Right kidney (tissue), 1 donor: ENCODE data around the gene PSEN1.
A peak's percentile ranks its signal among the peaks of the same experiment; 100 is the strongest.

Experiments used
- DNase-seq: peaks from one replicate; pipeline ENCODE4 v3.0.0-alpha.2; 2016

Gene PSEN1

GRCh38 chr14:73253721-73254120 lies 117.4 kb downstream of the PSEN1 start:
- no peak for DNase-seq

- no peak for DNase-seq
Measured at GRCh38 chr14:73254247-73255004, 118.1 kb downstream of the PSEN1 start.

- no peak for DNase-seq
Measured at GRCh38 chr14:73255005-73255400, 118.7 kb downstream of the PSEN1 start.

- no peak for DNase-seq
Measured at GRCh38 chr14:73255693-73256225, 119.5 kb downstream of the PSEN1 start.

- DNase-seq, result no peak
Measured at GRCh38 chr14:73258076-73258475, 121.8 kb downstream of the PSEN1 start.

- DNase-seq, result no peak
Measured at GRCh38 chr14:73258845-73259611, 122.7 kb downstream of the PSEN1 start.

DNA sequence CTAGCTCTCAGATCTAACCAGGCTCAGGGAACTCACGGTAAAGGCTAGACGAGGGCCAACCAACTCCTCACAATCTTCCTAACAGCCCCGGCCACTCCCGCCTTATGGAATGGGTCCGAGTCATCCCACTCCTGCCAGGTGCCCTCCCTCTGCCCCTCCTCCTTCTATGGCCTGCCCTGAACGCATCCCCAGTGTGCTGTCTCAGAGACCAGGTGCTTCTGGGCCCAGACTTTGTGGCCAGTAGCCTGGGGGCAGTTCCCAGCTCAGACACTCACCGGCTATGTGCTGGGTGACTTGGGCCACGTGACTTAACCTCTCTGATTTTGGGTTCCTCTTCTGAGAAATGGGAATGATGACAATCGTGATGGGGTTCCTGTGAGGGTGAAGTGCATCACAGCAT lies 123.5 kb downstream of the PSEN1 start:
- no peak for DNase-seq

DNA sequence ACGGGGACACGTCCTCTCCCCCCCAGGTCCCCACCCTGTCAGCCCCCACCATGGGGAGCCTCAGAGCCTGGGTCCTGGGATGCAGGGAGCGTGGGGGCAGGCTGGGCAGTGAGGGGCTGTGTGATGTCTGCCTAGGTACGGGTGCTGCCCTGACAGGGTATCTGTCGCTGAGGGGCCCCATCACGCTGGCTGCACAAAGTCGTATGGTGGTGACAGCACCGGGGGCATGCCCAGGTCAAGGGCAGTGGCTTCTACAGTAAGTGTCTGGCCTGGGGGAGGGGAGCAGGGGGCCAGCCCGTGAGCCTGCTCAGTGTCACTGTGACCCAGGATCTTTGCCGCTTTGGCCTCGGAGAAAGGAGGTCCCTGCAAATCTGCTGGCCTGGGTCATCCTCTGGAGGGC lies 124.3 kb downstream of the PSEN1 start:
- no peak for DNase-seq

GRCh38 chr14:73261075-73261474 lies 124.8 kb downstream of the PSEN1 start:
- DNase-seq, result no peak

DNA sequence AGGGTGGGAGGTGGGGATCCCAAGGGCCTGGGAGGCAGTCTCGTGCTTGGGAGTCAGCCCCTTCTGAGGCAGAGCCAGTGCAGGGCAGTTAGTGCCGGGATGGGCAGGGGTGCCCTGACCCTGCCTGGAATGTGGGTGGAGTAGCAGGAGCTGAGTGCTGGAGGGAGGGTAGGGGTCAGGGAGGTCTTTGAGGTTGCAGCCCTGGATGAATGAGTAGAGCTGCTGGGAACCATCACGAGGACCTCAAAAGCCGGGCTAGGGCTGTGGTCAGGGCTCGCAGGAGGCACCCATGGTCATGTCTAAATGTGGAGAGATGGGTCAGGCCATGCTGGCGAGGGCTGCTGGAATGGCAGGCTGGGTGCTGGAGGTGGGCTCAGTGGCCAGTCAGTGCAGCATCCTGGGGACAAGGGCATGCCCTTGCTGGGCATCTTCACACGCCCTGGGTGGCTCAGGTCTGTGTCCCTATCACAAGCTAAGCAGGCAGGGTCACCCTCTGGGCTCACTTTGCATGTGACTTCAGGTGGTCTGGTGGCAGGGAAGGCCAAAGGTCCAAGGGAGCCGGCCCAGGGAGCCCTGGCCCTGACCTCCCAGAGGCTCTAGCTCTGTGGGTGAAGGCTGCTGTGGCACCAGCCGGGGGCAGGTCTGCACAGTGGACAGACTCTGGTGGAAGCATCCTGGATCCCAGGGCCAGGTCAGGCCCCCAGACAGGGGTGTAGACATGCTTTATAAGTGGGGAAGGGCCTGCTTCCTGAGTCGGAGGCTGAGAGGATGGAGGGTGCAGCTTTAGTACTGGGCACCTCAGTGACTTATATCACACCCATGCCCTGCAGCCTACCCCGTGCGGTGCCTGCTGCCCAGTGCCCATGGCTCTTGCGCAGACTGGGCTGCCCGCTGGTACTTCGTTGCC lies 125.5 kb downstream of the PSEN1 start:
- no peak for DNase-seq

DNA sequence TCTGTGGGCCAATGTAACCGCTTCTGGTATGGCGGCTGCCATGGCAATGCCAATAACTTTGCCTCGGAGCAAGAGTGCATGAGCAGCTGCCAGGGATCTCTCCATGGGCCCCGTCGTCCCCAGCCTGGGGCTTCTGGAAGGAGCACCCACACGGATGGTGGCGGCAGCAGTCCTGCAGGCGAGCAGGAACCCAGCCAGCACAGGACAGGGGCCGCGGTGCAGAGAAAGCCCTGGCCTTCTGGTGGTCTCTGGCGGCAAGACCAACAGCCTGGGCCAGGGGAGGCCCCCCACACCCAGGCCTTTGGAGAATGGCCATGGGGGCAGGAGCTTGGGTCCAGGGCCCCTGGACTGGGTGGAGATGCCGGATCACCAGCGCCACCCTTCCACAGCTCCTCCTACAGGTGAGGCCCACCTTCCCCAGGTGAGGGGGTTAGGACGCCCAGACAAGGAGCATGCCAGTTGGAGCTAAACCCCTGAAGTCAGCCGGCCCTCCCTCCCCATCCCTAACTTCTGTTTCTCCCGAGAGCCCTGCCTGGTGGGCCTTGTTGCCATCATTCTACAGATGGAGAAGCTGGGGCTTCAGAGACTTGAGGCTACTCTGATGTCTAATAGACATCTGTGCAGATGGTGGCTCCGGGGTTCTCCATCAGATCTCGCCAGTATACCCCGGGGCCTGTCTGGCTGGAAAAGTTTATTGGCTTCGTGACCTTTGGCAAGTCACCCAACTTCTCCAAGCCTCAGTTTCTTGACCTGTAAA lies 126.3 kb downstream of the PSEN1 start:
- DNase-seq, result no peak

DNA sequence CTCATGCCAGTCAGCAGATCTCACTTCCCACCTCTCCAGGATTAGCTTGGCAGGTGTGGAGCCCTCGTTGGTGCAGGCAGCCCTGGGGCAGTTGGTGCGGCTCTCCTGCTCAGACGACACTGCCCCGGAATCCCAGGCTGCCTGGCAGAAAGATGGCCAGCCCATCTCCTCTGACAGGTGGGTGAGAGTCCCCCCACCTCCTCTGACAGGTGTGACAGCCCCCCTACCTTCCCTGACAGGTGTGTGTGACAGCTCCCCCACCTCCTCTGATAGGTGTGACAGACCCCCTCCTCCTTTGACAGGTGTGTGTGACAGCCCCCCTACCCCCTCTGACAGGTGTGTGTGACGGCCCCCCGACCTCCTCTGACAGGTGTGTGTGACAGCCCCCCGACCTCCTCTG lies 127.3 kb downstream of the PSEN1 start:
- no peak for DNase-seq

- DNase-seq, result no peak
Measured at GRCh38 chr14:73264080-73264884, 128.0 kb downstream of the PSEN1 start.

DNA sequence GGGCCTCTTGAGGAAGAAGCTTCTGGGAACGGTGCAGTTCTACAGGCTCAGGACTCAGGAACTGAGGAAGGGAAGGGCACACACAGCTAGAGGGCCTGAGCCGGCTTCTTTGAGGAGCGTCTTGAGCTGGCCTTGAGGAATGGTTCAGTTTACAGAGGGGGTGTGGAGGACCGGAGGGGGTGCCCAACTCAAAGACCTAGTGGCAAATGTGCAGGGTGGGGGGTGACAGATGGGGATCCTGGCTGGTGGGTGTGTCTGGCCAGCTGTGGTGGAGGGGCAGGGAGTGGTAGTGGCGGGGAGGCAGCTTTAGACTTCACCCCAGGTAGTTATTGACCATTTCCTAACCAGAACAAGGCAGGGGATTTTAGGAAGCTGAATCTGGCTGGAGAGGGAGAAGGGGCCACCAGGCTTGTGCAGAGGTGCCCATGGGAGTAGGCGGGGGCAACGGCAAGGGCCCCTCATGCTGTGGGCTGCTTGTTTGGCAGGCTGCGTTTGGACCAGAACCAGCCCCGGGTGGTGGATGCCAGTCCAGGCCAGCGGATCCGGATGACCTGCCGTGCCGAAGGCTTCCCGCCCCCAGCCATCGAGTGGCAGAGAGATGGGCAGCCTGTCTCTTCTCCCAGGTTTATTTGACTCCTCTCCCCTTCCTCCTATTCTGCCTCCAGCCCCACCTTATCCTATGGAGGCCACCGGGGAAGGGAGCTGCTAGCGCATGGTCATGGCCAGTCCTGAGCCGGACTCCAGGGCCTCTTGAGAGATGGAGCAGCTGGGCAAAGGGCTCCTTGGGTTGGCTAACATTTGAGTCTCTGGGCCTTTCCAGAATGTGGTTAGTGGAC lies 128.8 kb downstream of the PSEN1 start:
- DNase-seq, result no peak

DNA sequence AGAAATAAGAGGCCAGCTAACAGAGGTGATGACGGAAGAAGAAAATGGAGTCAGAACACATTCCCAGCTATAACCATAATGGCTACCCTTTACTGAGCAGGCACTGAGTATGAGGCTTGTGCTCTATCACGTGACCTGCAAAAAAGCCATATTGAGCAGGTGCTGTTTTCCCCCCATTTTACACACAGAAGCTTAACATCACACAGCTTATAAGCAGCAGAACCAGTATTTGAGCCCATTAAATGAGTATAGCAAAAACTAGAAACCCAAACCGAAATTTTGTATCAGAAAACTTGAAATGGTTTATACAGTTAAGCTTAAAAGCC lies 129.4 kb downstream of the PSEN1 start:
- no peak for DNase-seq

- DNase-seq, result no peak
Measured at GRCh38 chr14:73266317-73266716, 130.0 kb downstream of the PSEN1 start.

- no peak for DNase-seq
Measured at GRCh38 chr14:73267474-73267873, 131.2 kb downstream of the PSEN1 start.

DNA sequence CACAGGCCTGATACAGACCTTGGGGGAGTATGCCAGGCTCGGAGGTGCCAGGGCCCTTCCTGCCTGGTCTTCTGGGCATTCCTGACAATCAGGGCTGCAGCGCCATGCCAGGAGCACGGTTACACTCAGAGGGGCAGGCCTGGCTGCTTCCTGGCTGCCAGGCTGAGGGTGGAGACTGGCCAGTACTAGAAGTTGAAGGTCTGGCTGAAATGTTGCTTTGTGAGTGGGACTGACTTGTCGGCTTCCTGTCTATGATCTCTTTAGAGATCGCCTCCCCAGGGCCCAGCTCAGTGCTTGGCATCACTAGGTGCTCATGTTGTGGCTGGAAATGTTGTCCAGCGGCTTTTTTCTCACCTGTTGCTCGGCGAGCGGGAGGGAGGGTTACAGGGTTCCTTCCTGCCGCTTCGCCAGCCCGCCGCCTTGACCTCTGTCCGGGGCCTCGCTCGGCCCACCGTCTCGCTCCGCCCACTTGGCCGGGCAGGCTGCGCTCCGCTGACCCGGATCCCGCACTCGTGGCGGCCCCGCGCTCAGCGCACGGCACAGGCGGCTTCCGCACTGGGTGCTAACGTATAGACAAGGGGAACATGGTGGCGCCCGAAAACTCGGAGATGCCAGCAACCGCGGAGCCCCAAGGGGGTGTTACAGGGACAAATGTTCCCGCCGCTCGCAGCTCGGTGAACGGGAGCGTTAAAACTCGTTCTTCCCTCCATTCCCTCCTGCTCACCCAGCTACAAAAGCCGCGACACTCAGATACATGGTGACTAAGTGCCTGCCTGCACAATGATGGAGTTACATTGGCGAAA lies 133.6 kb downstream of the PSEN1 start:
- DNase-seq, result peak; percentile 71

GRCh38 chr14:73272393-73272792 lies 136.1 kb downstream of the PSEN1 start:
- DNase-seq, result no peak
